GM21528 (cell line): ENCODE data around the gene ANKLE1.
A peak's percentile ranks its signal among the peaks of the same experiment; 100 is the strongest.

Source experiments
- ATAC-seq: cut with Tn5 transposase; IDR thresholded peaks from one replicate; pipeline ENCODE4 v1.9.1; 2021; ENCODE audit warnings: mild to moderate bottlenecking, moderate library complexity; ENCODE audit not compliant: unreplicated experiment, low FRiP score

ANKLE1 gene

GRCh38 chr19:17305216-17305516 is 23.5 kb downstream of the ANKLE1 start:
- no peak for ATAC-seq

GRCh38 chr19:17305517-17306284 is 24.0 kb downstream of the ANKLE1 start, which contains the start of gene MRPL34:
TSS of gene MRPL34 (plus strand) at chr19:17305872. CDS start at chr19:17305893, 21 bp downstream.
- ATAC-seq = peak; percentile 52

- ATAC-seq = no peak
Measured at GRCh38 chr19:17306285-17306714, 24.6 kb downstream of the ANKLE1 start.

GRCh38 chr19:17307876-17308377 is 26.2 kb downstream of the ANKLE1 start:
- ATAC-seq = no peak

- peak; percentile 62 for ATAC-seq
Measured at GRCh38 chr19:17309198-17309964, 27.7 kb downstream of the ANKLE1 start, which contains the start of gene DDA1. TSS of gene DDA1 (plus strand) at chr19:17309563. CDS start at chr19:17309655, 92 bp downstream.

GRCh38 chr19:17309965-17310461 is 28.3 kb downstream of the ANKLE1 start:
- ATAC-seq = no peak

GRCh38 chr19:17311455-17312188 is 29.9 kb downstream of the ANKLE1 start:
- ATAC-seq = no peak

GRCh38 chr19:17312189-17313113 is 30.8 kb downstream of the ANKLE1 start:
- ATAC-seq = no peak

- ATAC-seq = no peak
Measured at GRCh38 chr19:17314007-17314593, 32.4 kb downstream of the ANKLE1 start.

- no peak for ATAC-seq
Measured at GRCh38 chr19:17318966-17319365, 37.3 kb downstream of the ANKLE1 start.

- ATAC-seq = no peak
Measured at GRCh38 chr19:17319473-17320238, 38.0 kb downstream of the ANKLE1 start.

- ATAC-seq = no peak
Measured at GRCh38 chr19:17320435-17320834, 38.7 kb downstream of the ANKLE1 start.

- ATAC-seq = no peak
Measured at GRCh38 chr19:17321655-17322489, 40.2 kb downstream of the ANKLE1 start.

GRCh38 chr19:17322854-17323253 is 41.2 kb downstream of the ANKLE1 start:
- no peak for ATAC-seq

- ATAC-seq = no peak
Measured at GRCh38 chr19:17323300-17323963, 41.7 kb downstream of the ANKLE1 start.

- ATAC-seq = no peak
Measured at GRCh38 chr19:17323964-17324332, 42.2 kb downstream of the ANKLE1 start.
